ENCODE data around the gene COL20A1. TPM values are rescaled to one million over a fixed set of nuclear protein-coding genes. Genes with fewer than 3 reads are reported as not detected.

COL20A1 gene
- total and polyA plus RNA-seq, 2 donors (not counting 1 experiment from before 2014, with no cell fraction given): not detected

DNA sequence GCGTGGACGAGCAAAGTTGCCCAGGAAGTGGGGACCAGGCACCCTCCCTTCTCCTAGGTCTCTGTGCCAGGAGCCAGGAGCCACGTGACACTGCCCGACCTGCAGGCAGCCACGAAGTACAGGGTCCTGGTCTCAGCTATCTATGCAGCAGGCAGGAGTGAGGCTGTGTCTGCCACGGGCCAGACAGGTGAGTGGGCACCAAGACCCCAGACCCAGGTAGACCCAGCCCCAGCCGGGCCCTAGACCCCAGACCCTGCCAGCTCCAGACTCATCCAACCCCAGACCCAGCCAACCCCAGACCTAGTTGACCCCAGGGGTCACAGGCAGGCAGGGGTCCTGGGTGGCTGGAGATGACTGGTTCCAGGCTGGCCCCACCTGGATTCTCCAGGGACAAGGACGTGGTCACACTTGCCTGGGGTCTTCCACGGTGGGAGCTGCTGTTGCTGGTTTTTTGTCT is 21.1 kb downstream of the COL20A1 start:
- Histone ChIP-seq H3K9me3 (ENCODE audit: control extremely low read depth in 1 of 3, control insufficient read depth in 2 of 3, insufficient read depth in 1 of 3, low read length in 2 of 3) (no peaks in the 10 kb centered on the region), H3K4me1 (ENCODE audit: control insufficient read depth in 2 of 2, insufficient read depth in 2 of 2, low read length in 2 of 2) (no peaks in the 10 kb centered on the region), H2AFZ (ENCODE audit: insufficient read depth, low read depth, low read length, poor library complexity, severe bottlenecking) (no peak overlapping the region), H3K4me2 (replicated peaks; ENCODE audit: low read depth, low read length, poor library complexity, severe bottlenecking) (no peak overlapping the region), H3K79me2 (ENCODE audit: control insufficient read depth, insufficient read depth, low read length) (no peaks in the 10 kb centered on the region), H3K27ac (ENCODE audit: low read length in 2 of 2) (no peak overlapping the region), H3K9ac (ENCODE audit: low read length) (no peak overlapping the region), H3K4me3 (ENCODE audit: control extremely low read depth in 1 of 5, extremely low read depth in 1 of 5, insufficient read depth in 1 of 5, low read depth in 2 of 5, low read length in 4 of 5) (no peak overlapping the region), H3K27me3 (replicated peaks in 1 of 4; ENCODE audit: control extremely low read depth in 1 of 4, control insufficient read depth in 3 of 4, insufficient read depth in 4 of 4, low read length in 3 of 4) (peaks cover 0 to 8% (median 0%) of the 10 kb centered on the region in 4 experiments), H4K20me1 (ENCODE audit: control insufficient read depth, insufficient read depth, low read length, poor library complexity, severe bottlenecking) (no peaks in the 10 kb centered on the region), H3K36me3 (replicated peaks in 1 of 2; ENCODE audit: control extremely low read depth in 1 of 2, control insufficient read depth in 1 of 2, extremely low read depth in 1 of 2, insufficient read depth in 2 of 2, low read length in 1 of 2) (no peaks in the 10 kb centered on the region)
- 79% methylated on average over 7 of the region's 9 CpGs for WGBS (ENCODE audit: insufficient coverage)
- ChIA-PET CTCF (no interaction called here), POLR2A (no interaction called here)
- no peak for TF ChIP-seq EZH2 (IDR thresholded peaks at IDR 0.05; ENCODE audit: borderline replicate concordance, insufficient read depth, low read depth, low read length, poor library complexity, severe bottlenecking)
- TF ChIP-seq, protein P1, sequence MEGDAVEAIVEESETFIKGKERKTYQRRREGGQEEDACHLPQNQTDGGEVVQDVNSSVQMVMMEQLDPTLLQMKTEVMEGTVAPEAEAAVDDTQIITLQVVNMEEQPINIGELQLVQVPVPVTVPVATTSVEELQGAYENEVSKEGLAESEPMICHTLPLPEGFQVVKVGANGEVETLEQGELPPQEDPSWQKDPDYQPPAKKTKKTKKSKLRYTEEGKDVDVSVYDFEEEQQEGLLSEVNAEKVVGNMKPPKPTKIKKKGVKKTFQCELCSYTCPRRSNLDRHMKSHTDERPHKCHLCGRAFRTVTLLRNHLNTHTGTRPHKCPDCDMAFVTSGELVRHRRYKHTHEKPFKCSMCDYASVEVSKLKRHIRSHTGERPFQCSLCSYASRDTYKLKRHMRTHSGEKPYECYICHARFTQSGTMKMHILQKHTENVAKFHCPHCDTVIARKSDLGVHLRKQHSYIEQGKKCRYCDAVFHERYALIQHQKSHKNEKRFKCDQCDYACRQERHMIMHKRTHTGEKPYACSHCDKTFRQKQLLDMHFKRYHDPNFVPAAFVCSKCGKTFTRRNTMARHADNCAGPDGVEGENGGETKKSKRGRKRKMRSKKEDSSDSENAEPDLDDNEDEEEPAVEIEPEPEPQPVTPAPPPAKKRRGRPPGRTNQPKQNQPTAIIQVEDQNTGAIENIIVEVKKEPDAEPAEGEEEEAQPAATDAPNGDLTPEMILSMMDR (IDR thresholded peaks at IDR 0.05): no peak
- H3K27me3 Mint-ChIP-seq: peaks cover 4% of the 10 kb centered on the region
- H3K4me3 Mint-ChIP-seq: no peak overlapping the region
- H3K9me3 Mint-ChIP-seq (ENCODE audit: insufficient read depth): no peaks in the 10 kb centered on the region
- H3K4me1 Mint-ChIP-seq: no peaks in the 10 kb centered on the region
- DNase-seq (no peak), ATAC-seq (ENCODE audit: low read depth) (no peak)
- intact Hi-C loops (cut with micrococcal nuclease): no loop called here
- H3K27ac Mint-ChIP-seq: no peak overlapping the region

DNA sequence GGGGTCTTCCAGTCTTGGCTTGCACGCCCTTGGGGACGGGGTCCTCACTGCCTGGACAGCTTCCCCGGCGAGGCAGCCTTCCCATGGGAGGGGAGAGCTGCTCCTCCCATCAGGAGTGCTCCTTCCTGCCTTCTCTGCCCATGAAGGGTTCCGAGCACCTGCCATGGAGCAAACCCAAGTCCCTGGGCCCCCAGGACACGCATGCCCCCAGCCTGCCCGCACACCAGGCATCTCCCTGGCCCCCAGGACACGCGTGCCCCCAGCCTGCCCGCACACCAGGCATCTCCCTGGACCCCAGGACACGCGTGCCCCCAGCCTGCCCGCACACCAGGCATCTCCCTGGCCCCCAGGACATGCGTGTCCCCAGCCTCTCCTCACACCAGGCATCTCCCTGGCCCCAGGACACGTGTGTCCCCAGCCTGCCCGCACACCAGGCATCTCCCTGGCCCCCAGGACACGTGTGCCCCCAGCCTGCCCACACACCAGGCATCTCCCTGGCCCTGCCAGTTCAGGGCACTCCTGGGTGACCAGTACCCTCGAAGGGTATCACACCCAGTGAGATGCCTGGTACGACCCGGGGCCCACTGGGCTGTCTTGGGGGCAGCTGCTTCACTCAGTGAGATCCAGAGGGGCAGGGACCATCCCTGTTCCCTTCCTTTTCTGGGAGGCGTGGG is 21.7 kb downstream of the COL20A1 start:
- no peaks in the 10 kb centered on the region for H3K4me1 ChIP-seq (ENCODE audit: control insufficient read depth in 2 of 2, insufficient read depth in 2 of 2, low read length in 2 of 2)
- Mint-ChIP-seq H3K4me3 (no peak overlapping the region), H3K4me1 (no peaks in the 10 kb centered on the region), H3K9me3 (ENCODE audit: insufficient read depth) (no peaks in the 10 kb centered on the region), H3K27me3 (peaks cover 2% of the 10 kb centered on the region), H3K27ac (no peak overlapping the region)
- intact Hi-C loops (cut with micrococcal nuclease): no loop called here
- no peak overlapping the region for H2AFZ ChIP-seq (ENCODE audit: insufficient read depth, low read depth, low read length, poor library complexity, severe bottlenecking)
- peaks cover 0 to 4% (median 0%) of the 10 kb centered on the region in 4 experiments for H3K27me3 ChIP-seq (replicated peaks in 1 of 4; ENCODE audit: control extremely low read depth in 1 of 4, control insufficient read depth in 3 of 4, insufficient read depth in 4 of 4, low read length in 3 of 4)
- no peak overlapping the region for H3K4me3 ChIP-seq (ENCODE audit: control extremely low read depth in 1 of 5, extremely low read depth in 1 of 5, insufficient read depth in 1 of 5, low read depth in 2 of 5, low read length in 4 of 5)
- POLR2A ChIA-PET: no interaction called here
- TF ChIP-seq, protein P1 (IDR thresholded peaks at IDR 0.05): no peak
- TF ChIP-seq EZH2 (IDR thresholded peaks at IDR 0.05; ENCODE audit: borderline replicate concordance, insufficient read depth, low read depth, low read length, poor library complexity, severe bottlenecking): no peak
- CTCF ChIA-PET: no interaction called here
- 80% methylated on average over 20 of the region's 21 CpGs for WGBS (ENCODE audit: insufficient coverage)
- ATAC-seq (ENCODE audit: low read depth) (no peak), DNase-seq (no peak)
- H3K79me2 ChIP-seq (ENCODE audit: control insufficient read depth, insufficient read depth, low read length): no peaks in the 10 kb centered on the region
- H3K36me3 ChIP-seq (replicated peaks in 1 of 2; ENCODE audit: control extremely low read depth in 1 of 2, control insufficient read depth in 1 of 2, extremely low read depth in 1 of 2, insufficient read depth in 2 of 2, low read length in 1 of 2): no peaks in the 10 kb centered on the region
- H3K9ac ChIP-seq (ENCODE audit: low read length): no peak overlapping the region
- H3K9me3 ChIP-seq (ENCODE audit: control extremely low read depth in 1 of 3, control insufficient read depth in 2 of 3, insufficient read depth in 1 of 3, low read length in 2 of 3): no peaks in the 10 kb centered on the region
- no peaks in the 10 kb centered on the region for H4K20me1 ChIP-seq (ENCODE audit: control insufficient read depth, insufficient read depth, low read length, poor library complexity, severe bottlenecking)
- H3K27ac ChIP-seq (ENCODE audit: low read length in 2 of 2): no peak overlapping the region
- no peak overlapping the region for H3K4me2 ChIP-seq (replicated peaks; ENCODE audit: low read depth, low read length, poor library complexity, severe bottlenecking)

Data from B cell (primary cell).